SH-SY5Y (cell line): ENCODE results near the gene NSG2.

ENCODE experiments used
- GATA2 ChIP-seq: IDR thresholded peaks from 2 replicates; pipeline ENCODE4 v1.6.1; 2011; ENCODE audit warnings: mild to moderate bottlenecking, low read depth, low read length
- GATA3 ChIP-seq: IDR thresholded peaks from 2 replicates; pipeline ENCODE4 v1.6.1; 2011; ENCODE audit warnings: low read depth, mild to moderate bottlenecking, low read length, moderate library complexity

GRCh38 chr5:174071484-174071883 lies 26.0 kb downstream of the NSG2 start:
- TF ChIP-seq GATA2 = no peak
- no peak for TF ChIP-seq GATA3
